IMR-90 (cell line): Measurements from ENCODE around the gene NFIA. TPM values are rescaled to one million over a fixed set of nuclear protein-coding genes. Genes with fewer than 3 reads are reported as not detected.
A peak's percentile ranks its signal among the peaks of the same experiment; 100 is the strongest.

ENCODE experiments used
- ATAC-seq: fragments of 200-7000 bp; cut with Tn5 transposase; 2 replicates; pipeline ENCODE4 v1.9.1; 2020; ENCODE audit warnings: low read depth, mild to moderate bottlenecking, moderate library complexity
- BruUV-seq: library from RNA; stranded (reverse); fragments of 400-500 nt; replicated peaks from 2 replicates; lab custom pipeline; 2021; lab: Mats Ljungman, UMichigan
- CTCF ChIA-PET: fragments of 300-600 bp; formaldehyde crosslinking; extraction: SDS; loops from one replicate; lab custom pipeline; 2021; ENCODE audit warnings: antibody characterized with exemption; lab: Yijun Ruan, JAX
- POLR2A ChIA-PET: fragments of 300-600 bp; sonication (Branson Sonifier 250); formaldehyde crosslinking; loops from one replicate; lab custom pipeline; 2022; ENCODE audit warnings: antibody characterized with exemption; ENCODE audit not compliant: unreplicated experiment; lab: Charles Lee
- DNase-seq: peaks from one replicate; pipeline ENCODE4 v3.0.0; 2013
- H2AFZ ChIP-seq: replicated peaks from 2 replicates; pipeline ENCODE3; 2013; ENCODE audit warnings: low read length, mild to moderate bottlenecking; ENCODE audit not compliant: poor library complexity
- H2AK5ac ChIP-seq: 2 replicates; pipeline ENCODE4 v1.6.1; 2013; ENCODE audit warnings: low read depth, low read length, inconsistent platforms
- H2AK9ac ChIP-seq: replicated peaks from 2 replicates; pipeline ENCODE3; 2013; ENCODE audit warnings: mild to moderate bottlenecking, low read depth, low read length, moderate library complexity; ENCODE audit not compliant: poor library complexity
- H2BK120ac ChIP-seq: 2 replicates; pipeline ENCODE4 v1.6.1; 2013; ENCODE audit warnings: low read depth, low read length, inconsistent platforms
- H2BK15ac ChIP-seq: 3 replicates; pipeline ENCODE4 v1.6.1; 2013; ENCODE audit warnings: low read depth, low read length, inconsistent platforms
- H2BK20ac ChIP-seq: 2 replicates; pipeline ENCODE4 v1.6.1; 2013; ENCODE audit warnings: low read depth, mild to moderate bottlenecking, inconsistent platforms, low read length, moderate library complexity
- H2BK5ac ChIP-seq: 2 replicates; pipeline ENCODE4 v1.6.1; 2013; ENCODE audit warnings: mild to moderate bottlenecking, low read depth, low read length, inconsistent platforms; ENCODE audit not compliant: poor library complexity, severe bottlenecking
- H3K14ac ChIP-seq: replicated peaks from 2 replicates; pipeline ENCODE4 v1.6.1; 2013; ENCODE audit warnings: low read depth, low read length, inconsistent platforms
- H3K18ac ChIP-seq: 2 replicates; pipeline ENCODE4 v1.6.1; 2013; ENCODE audit warnings: low read depth, low read length, control low read depth
- H3K23ac ChIP-seq: 2 replicates; pipeline ENCODE4 v1.6.1; 2013; ENCODE audit warnings: low read depth, low read length, inconsistent platforms
- H3K27ac ChIP-seq: 2 replicates; pipeline ENCODE4 v1.5.1; 2013; ENCODE audit warnings: mild to moderate bottlenecking, control low read depth, low read length; ENCODE audit not compliant: insufficient read depth
- H3K27me3 ChIP-seq: 2 replicates; pipeline ENCODE4 v1.6.1; 2013; ENCODE audit warnings: low read length; ENCODE audit not compliant: control insufficient read depth, insufficient read depth
- H3K36me3 ChIP-seq: 2 replicates; pipeline ENCODE4 v1.6.1; 2013; ENCODE audit warnings: low read length, mixed read lengths; ENCODE audit not compliant: control insufficient read depth, insufficient read depth
- H3K4ac ChIP-seq: 2 replicates; pipeline ENCODE4 v1.6.1; 2013; ENCODE audit warnings: low read depth, low read length, inconsistent platforms
- H3K4me1 ChIP-seq: 2 replicates; pipeline ENCODE4 v1.6.1; 2013; ENCODE audit warnings: low read length, mixed read lengths; ENCODE audit not compliant: control insufficient read depth, insufficient read depth
- H3K4me2 ChIP-seq: 2 replicates; pipeline ENCODE4 v1.6.1; 2013; ENCODE audit warnings: low read depth, mild to moderate bottlenecking, control low read depth, low read length, moderate library complexity
- H3K4me3 ChIP-seq: 2 replicates; pipeline ENCODE4 v1.5.1; 2013; ENCODE audit warnings: low read depth, mild to moderate bottlenecking, control low read depth, low read length, moderate library complexity; ENCODE audit not compliant: insufficient read depth
- H3K56ac ChIP-seq: 2 replicates; pipeline ENCODE4 v1.6.1; 2013; ENCODE audit warnings: low read length, inconsistent platforms; ENCODE audit not compliant: insufficient read depth; ENCODE audit errors: extremely low read depth
- H3K79me1 ChIP-seq, 2 experiments: 2 replicates each; pipeline ENCODE4 v1.6.1; 2013; ENCODE audit warnings: low read length in 2 of 2, inconsistent platforms in 1 of 2, low read depth in 1 of 2
- H3K9ac ChIP-seq: 2 replicates; pipeline ENCODE4 v1.6.1; 2013; ENCODE audit warnings: low read depth, low read length, control low read depth
- H3K9me1 ChIP-seq: 2 replicates; pipeline ENCODE4 v1.6.1; 2013; ENCODE audit warnings: low read length, inconsistent platforms; ENCODE audit not compliant: insufficient read depth
- H3K9me3 ChIP-seq: 2 replicates; pipeline ENCODE4 v1.6.1; 2013; ENCODE audit warnings: low read length; ENCODE audit not compliant: control insufficient read depth, insufficient read depth
- H4K20me1 ChIP-seq: 2 replicates; pipeline ENCODE4 v1.6.1; 2013; ENCODE audit warnings: low read length, inconsistent platforms; ENCODE audit not compliant: insufficient read depth
- H4K5ac ChIP-seq: 2 replicates; pipeline ENCODE4 v1.6.1; 2013; ENCODE audit warnings: mild to moderate bottlenecking, low read depth, low read length, control low read depth
- H4K8ac ChIP-seq, 2 experiments: 2 replicates each; pipeline ENCODE4 v1.6.1; 2013; ENCODE audit warnings: low read depth in 2 of 2, low read length in 2 of 2, control low read depth in 1 of 2, inconsistent platforms in 1 of 2
- H4K91ac ChIP-seq: 2 replicates; pipeline ENCODE4 v1.6.1; 2013; ENCODE audit warnings: low read depth, low read length, inconsistent platforms; ENCODE audit not compliant: insufficient read depth
- BHLHE40 ChIP-seq: fragments of 150-350 bp; IDR thresholded peaks from 2 replicates; pipeline ENCODE4 v1.6.1; 2016; ENCODE audit warnings: mild to moderate bottlenecking, low read depth, low read length
- RAD21 ChIP-seq: IDR thresholded peaks from 2 replicates; pipeline ENCODE4 v1.6.1; 2012; ENCODE audit warnings: low read length, improper control_type of control experiment
- WGBS, 2 experiments: methylation state at CpG; one replicate each; pipeline versions ENCODE4 v1.1.5 to v1.1.7; 2013; ENCODE audit warnings: missing lambda C conversion rate in 2 of 2; ENCODE audit not compliant: insufficient read length in 1 of 2; ENCODE audit errors: extremely low coverage in 2 of 2; 5-methylcytosine and 5-hydroxymethylcytosine counted together
- dilution Hi-C: fragments of 300-500 bp; cut with HindIII; formaldehyde crosslinking; loops from one replicate; pipeline ENCODE4 v1.14.3; 2018; ENCODE audit warnings: low sequenced_read_pairs; ENCODE audit not compliant: unreplicated experiment
- in situ Hi-C: fragments of 300-500 bp; cut with MboI; formaldehyde crosslinking; loops from 3 replicates; pipeline ENCODE4 v1.14.3; 2019; ENCODE audit warnings: low sequenced_read_pairs, inconsistent platforms, mixed read lengths
- intact Hi-C: fragments of 100-400 bp; cut with micrococcal nuclease; formaldehyde crosslinking; loops from 2 replicates; pipeline ENCODE4 v1.10.0; 2022
- polyA plus RNA-seq, 3 experiments: library from polyadenylated mRNA; depleted of rRNA; stranded (reverse); fragments of >200 nt; gene quantifications; 2 replicates each; pipeline ENCODE4 v1.2.3, GENCODE V29; 2012; ENCODE audit warnings: low replicate concordance in 1 of 3
- total RNA-seq: library from RNA; depleted of rRNA; stranded (reverse); fragments of >200 nt; gene quantifications from 2 replicates; pipeline ENCODE4 v1.2.3, GENCODE V29; 2012
- TF ChIP-seq, protein P1 (sequence below): fragments of 150-350 bp; IDR thresholded peaks from 2 replicates; pipeline ENCODE4 v1.6.1; 2017; ENCODE audit warnings: mild to moderate bottlenecking, antibody characterized with exemption, low read length, low read depth

The NFIA gene
- total and polyA plus RNA-seq, 2 of the 4 experiments (the other 2 are of a cell fraction): 1.6 to 2.2 TPM

DNA sequence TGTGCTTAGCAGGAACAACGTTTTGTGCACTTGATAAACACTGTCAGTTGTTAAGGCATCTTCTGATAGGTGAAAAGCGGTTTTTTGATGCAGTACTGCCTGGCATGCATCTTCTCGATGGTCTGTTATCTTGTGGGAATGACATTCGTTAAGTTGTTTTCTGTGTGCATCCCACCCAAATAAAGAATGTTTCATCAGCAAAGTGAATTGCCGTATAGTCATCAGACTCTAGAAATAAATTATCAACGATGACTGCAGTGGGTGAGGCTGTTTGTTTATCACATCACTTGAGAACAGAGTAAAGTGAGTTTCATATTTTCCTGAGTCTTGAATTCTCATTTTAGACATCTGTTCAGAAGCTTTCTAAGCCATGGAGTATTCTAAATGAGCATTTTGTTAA lies 34.1 kb downstream of the NFIA start:
- Histone ChIP-seq H2BK120ac (no peak overlapping the region), H2AFZ (no peak overlapping the region), H2BK5ac (no peak overlapping the region), H3K23ac (no peak overlapping the region), H3K18ac (no peak overlapping the region), H4K91ac (no peak overlapping the region), H2AK9ac (no peak overlapping the region), H3K4me3 (no peak overlapping the region), H3K4me1 (no peaks in the 10 kb centered on the region), H3K4ac (no peak overlapping the region), H3K9me3 (no peaks in the 10 kb centered on the region), H3K9me1 (peaks cover 4% of the 10 kb centered on the region), H2BK20ac (no peak overlapping the region), H4K20me1 (no peaks in the 10 kb centered on the region), H3K36me3 (no peaks in the 10 kb centered on the region), H3K14ac (peak overlapping the region; percentile 51; the same call in 1 of the 2 replicates), H3K9ac (no peak overlapping the region), H4K8ac (no peak overlapping the region), H3K27me3 (no peaks in the 10 kb centered on the region), H3K4me2 (no peak overlapping the region), H3K56ac (no peak overlapping the region), H2AK5ac (no peak overlapping the region), H3K79me1 (no peaks in the 10 kb centered on the region), H2BK15ac (no peak overlapping the region), H4K5ac (no peak overlapping the region), H3K27ac (no peak overlapping the region)
- BruUV-seq: no TSS peak
- dilution Hi-C loops: no loop called here
- in situ Hi-C loops: no loop called here
- no peak for TF ChIP-seq RAD21
- no peak for TF ChIP-seq BHLHE40
- TF ChIP-seq, protein P1, sequence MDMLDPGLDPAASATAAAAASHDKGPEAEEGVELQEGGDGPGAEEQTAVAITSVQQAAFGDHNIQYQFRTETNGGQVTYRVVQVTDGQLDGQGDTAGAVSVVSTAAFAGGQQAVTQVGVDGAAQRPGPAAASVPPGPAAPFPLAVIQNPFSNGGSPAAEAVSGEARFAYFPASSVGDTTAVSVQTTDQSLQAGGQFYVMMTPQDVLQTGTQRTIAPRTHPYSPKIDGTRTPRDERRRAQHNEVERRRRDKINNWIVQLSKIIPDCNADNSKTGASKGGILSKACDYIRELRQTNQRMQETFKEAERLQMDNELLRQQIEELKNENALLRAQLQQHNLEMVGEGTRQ: no peak
- ATAC-seq (peak; percentile 35; the same call in 1 of the 2 replicates), DNase-seq (no peak)
- POLR2A ChIA-PET: no interaction called here
- WGBS, 2 experiments: no CpG with 5 or more reads among the region's 6 CpGs
- CTCF ChIA-PET: no interaction called here
- intact Hi-C loops: no loop called here
